ENCODE data around the gene MTMR2.

Gene MTMR2

DNA sequence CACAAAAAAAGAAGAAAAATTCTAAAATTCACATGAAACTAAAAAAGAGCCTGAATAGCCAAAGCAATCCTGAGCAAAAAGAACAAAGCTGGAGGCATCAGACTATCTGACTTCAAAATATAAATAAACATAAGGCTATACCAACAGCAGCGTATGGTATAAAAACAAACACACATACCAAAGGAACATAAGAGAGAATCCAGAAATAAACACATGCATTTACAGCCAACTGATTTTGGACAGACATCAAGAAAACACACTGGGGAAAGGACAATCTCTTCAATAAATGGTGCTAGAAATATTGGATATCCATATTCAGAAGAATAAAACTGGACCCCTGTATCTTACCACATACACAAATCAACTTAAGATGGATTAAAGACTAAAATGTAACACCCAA is 2.8 kb upstream of the MTMR2 start:
- Histone ChIP-seq H3K4me1 (ENCODE audit: insufficient read depth, insufficient read length) (no peaks in the 10 kb centered on the region), H3K9me3 (ENCODE audit: insufficient read depth, low read length) (no peaks in the 10 kb centered on the region), H3K36me3 (ENCODE audit: insufficient read depth, insufficient read length, low read length) (no peaks in the 10 kb centered on the region), H3K4me3 (ENCODE audit: insufficient read length, low read depth) (no peak overlapping the region), H3K9ac (ENCODE audit: insufficient read length, low read depth) (no peak overlapping the region), H3K27me3 (ENCODE audit: insufficient read depth, insufficient read length) (no peaks in the 10 kb centered on the region)
- DNase-seq (ENCODE audit: low read depth, low spot score): no peak
- no peak for TF ChIP-seq YY1 (IDR thresholded peaks at IDR 0.05; ENCODE audit: insufficient read depth, insufficient read length)
- TF ChIP-seq SUZ12 (IDR thresholded peaks at IDR 0.05; ENCODE audit: extremely low read depth, insufficient read depth, insufficient read length): no peak
- no peak for TF ChIP-seq ZNF274 (IDR thresholded peaks at IDR 0.05; ENCODE audit: low read depth, low read length)

- no peaks in the 10 kb centered on the region for H3K27me3 ChIP-seq (ENCODE audit: insufficient read depth, insufficient read length)
- no peaks in the 10 kb centered on the region for H3K9me3 ChIP-seq (ENCODE audit: insufficient read depth, low read length)
- TF ChIP-seq ZNF274 (IDR thresholded peaks at IDR 0.05; ENCODE audit: low read depth, low read length): no peak
- no peak for TF ChIP-seq YY1 (IDR thresholded peaks at IDR 0.05; ENCODE audit: insufficient read depth, insufficient read length)
- no peak for TF ChIP-seq SUZ12 (IDR thresholded peaks at IDR 0.05; ENCODE audit: extremely low read depth, insufficient read depth, insufficient read length)
- H3K4me3 ChIP-seq (ENCODE audit: insufficient read length, low read depth): no peak overlapping the region
- H3K9ac ChIP-seq (ENCODE audit: insufficient read length, low read depth): no peak overlapping the region
- no peaks in the 10 kb centered on the region for H3K36me3 ChIP-seq (ENCODE audit: insufficient read depth, insufficient read length, low read length)
- no peak for DNase-seq (ENCODE audit: low read depth, low spot score)
- no peaks in the 10 kb centered on the region for H3K4me1 ChIP-seq (ENCODE audit: insufficient read depth, insufficient read length)
Measured at GRCh38 chr11:95925011-95925410, 1.1 kb upstream of the MTMR2 start.

DNA sequence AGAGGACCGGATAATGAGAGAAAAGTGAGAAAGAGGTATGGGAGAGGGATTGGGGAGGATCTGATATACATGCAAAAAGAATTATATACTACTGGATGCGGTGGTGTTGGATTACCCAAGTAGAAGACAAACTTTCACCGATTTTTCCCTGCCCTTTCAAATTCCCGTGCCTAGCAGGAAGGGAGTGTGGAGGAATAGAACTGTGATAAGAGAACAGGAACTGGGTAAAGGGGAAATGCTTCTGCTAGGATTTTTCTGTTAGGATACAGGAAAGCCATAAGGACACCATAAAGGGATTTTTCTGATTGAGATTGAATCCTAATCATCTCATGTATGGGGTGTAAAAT is 480 bp upstream of the MTMR2 start:
- TF ChIP-seq SUZ12 (IDR thresholded peaks at IDR 0.05; ENCODE audit: extremely low read depth, insufficient read depth, insufficient read length) (no peak), YY1 (IDR thresholded peaks at IDR 0.05; ENCODE audit: insufficient read depth, insufficient read length) (no peak), ZNF274 (IDR thresholded peaks at IDR 0.05; ENCODE audit: low read depth, low read length) (no peak)
- peak; percentile 13 for DNase-seq (ENCODE audit: low read depth, low spot score)
- no peaks in the 10 kb centered on the region for H3K9me3 ChIP-seq (ENCODE audit: insufficient read depth, low read length)

GRCh38 chr11:95923439-95923727 is 524 bp downstream of the MTMR2 start:
- peak overlapping the region; percentile 62 for H3K4me3 ChIP-seq (ENCODE audit: insufficient read length, low read depth)
- H3K9ac ChIP-seq (ENCODE audit: insufficient read length, low read depth): peak overlapping the region; percentile 83
- DNase-seq (ENCODE audit: low read depth, low spot score): no peak
- TF ChIP-seq ZNF274 (IDR thresholded peaks at IDR 0.05; ENCODE audit: low read depth, low read length): no peak
- no peak for TF ChIP-seq YY1 (IDR thresholded peaks at IDR 0.05; ENCODE audit: insufficient read depth, insufficient read length)
- TF ChIP-seq SUZ12 (IDR thresholded peaks at IDR 0.05; ENCODE audit: extremely low read depth, insufficient read depth, insufficient read length): no peak
- no peaks in the 10 kb centered on the region for H3K36me3 ChIP-seq (ENCODE audit: insufficient read depth, insufficient read length, low read length)
- H3K4me1 ChIP-seq (ENCODE audit: insufficient read depth, insufficient read length): no peaks in the 10 kb centered on the region
- no peaks in the 10 kb centered on the region for H3K9me3 ChIP-seq (ENCODE audit: insufficient read depth, low read length)
- H3K27me3 ChIP-seq (ENCODE audit: insufficient read depth, insufficient read length): no peaks in the 10 kb centered on the region

More for the DNA sequence above, 480 bp upstream of the MTMR2 start:
- Histone ChIP-seq H3K4me1 (ENCODE audit: insufficient read depth, insufficient read length) (no peaks in the 10 kb centered on the region), H3K4me3 (ENCODE audit: insufficient read length, low read depth) (peak overlapping the region; percentile 62), H3K9ac (ENCODE audit: insufficient read length, low read depth) (peak overlapping the region; percentile 83), H3K36me3 (ENCODE audit: insufficient read depth, insufficient read length, low read length) (no peaks in the 10 kb centered on the region), H3K27me3 (ENCODE audit: insufficient read depth, insufficient read length) (no peaks in the 10 kb centered on the region)

DNA sequence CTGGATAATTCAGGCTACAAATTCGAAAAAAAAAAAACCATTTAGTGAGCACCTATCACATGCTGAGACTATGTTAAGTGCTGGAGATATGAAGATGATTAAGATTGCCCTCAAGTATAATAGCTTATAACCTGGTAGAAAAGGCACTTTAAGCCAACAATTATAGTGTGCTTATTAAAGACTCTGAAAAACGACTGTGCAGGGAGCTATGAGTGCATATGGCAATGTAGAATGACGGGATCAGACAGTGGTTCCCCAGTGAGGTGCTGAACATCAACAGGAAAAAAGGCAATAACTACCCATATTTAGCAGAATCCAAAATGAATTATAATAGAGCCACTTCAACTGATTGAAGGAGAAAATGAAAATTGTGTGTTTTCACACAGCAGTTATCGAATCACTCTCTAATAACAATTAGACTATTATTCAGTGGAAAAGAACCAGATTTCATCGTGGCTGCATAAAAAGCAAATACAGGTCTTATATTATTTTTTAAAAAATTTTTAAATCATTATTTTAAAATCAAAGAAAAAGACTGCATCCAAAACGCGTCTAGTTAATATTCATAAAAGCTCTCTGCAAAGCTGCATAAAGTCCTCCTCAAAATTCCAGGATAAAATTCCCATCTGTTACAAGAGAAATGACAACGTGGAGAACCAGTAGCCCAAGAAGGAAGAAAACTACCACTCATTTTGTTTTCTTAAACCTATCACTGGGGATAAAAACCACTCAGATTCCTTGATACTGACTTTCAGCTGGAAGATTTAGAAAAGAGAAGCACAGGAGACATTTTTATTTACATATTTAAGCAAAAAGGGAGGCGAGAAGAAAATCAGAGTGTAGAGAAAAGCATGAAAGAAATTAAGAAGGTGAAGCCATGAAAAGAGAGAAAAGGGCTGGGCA is 1.1 kb downstream of the MTMR2 start:
- Histone ChIP-seq H3K4me3 (ENCODE audit: insufficient read length, low read depth) (peak overlapping the region; percentile 62), H3K4me1 (ENCODE audit: insufficient read depth, insufficient read length) (no peaks in the 10 kb centered on the region), H3K9me3 (ENCODE audit: insufficient read depth, low read length) (no peaks in the 10 kb centered on the region), H3K27me3 (ENCODE audit: insufficient read depth, insufficient read length) (no peaks in the 10 kb centered on the region), H3K9ac (ENCODE audit: insufficient read length, low read depth) (peak overlapping the region; percentile 83), H3K36me3 (ENCODE audit: insufficient read depth, insufficient read length, low read length) (no peaks in the 10 kb centered on the region)
- no peak for DNase-seq (ENCODE audit: low read depth, low spot score)
- TF ChIP-seq YY1 (IDR thresholded peaks at IDR 0.05; ENCODE audit: insufficient read depth, insufficient read length): no peak
- TF ChIP-seq SUZ12 (IDR thresholded peaks at IDR 0.05; ENCODE audit: extremely low read depth, insufficient read depth, insufficient read length): no peak
- no peak for TF ChIP-seq ZNF274 (IDR thresholded peaks at IDR 0.05; ENCODE audit: low read depth, low read length)

- Histone ChIP-seq H3K27me3 (ENCODE audit: insufficient read depth, insufficient read length) (no peaks in the 10 kb centered on the region), H3K4me3 (ENCODE audit: insufficient read length, low read depth) (no peak overlapping the region), H3K9ac (ENCODE audit: insufficient read length, low read depth) (no peak overlapping the region), H3K4me1 (ENCODE audit: insufficient read depth, insufficient read length) (no peaks in the 10 kb centered on the region), H3K9me3 (ENCODE audit: insufficient read depth, low read length) (no peaks in the 10 kb centered on the region), H3K36me3 (ENCODE audit: insufficient read depth, insufficient read length, low read length) (no peaks in the 10 kb centered on the region)
- DNase-seq (ENCODE audit: low read depth, low spot score): no peak
- TF ChIP-seq YY1 (IDR thresholded peaks at IDR 0.05; ENCODE audit: insufficient read depth, insufficient read length) (no peak), ZNF274 (IDR thresholded peaks at IDR 0.05; ENCODE audit: low read depth, low read length) (no peak), SUZ12 (IDR thresholded peaks at IDR 0.05; ENCODE audit: extremely low read depth, insufficient read depth, insufficient read length) (no peak)
Measured at GRCh38 chr11:95922099-95922498, 1.8 kb downstream of the MTMR2 start.

DNA sequence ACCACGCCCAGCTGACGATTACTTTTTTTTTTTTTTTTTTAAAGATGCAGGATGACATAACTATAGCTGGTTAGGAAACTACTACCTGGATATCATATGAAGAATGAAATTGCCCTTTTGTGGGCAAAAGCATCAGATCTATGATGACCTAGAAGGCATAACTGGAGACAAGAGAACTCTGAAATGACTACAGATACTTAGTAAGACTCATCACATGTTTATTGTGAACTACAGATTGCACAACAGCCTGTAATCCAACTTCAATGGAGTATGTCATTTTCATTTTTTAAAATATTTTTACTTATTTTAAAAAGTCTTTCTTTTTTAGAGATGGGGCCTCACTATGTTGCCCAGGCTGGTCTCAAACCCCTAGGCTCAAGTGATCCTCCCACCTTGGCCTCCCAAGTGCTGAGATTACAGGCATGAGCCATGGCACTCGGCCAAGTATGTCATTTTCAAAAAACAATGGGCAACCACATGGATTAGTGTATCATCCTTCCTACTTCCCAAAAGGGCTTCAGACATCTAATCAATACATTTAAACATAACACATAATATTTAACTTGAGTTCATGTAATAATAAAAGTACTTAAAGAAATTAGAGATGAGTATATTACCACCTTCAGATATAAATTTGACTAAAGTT is 3.3 kb downstream of the MTMR2 start:
- H3K4me3 ChIP-seq (ENCODE audit: insufficient read length, low read depth): no peak overlapping the region
- DNase-seq (ENCODE audit: low read depth, low spot score): no peak
- no peak for TF ChIP-seq SUZ12 (IDR thresholded peaks at IDR 0.05; ENCODE audit: extremely low read depth, insufficient read depth, insufficient read length)
- TF ChIP-seq ZNF274 (IDR thresholded peaks at IDR 0.05; ENCODE audit: low read depth, low read length): no peak
- no peak for TF ChIP-seq YY1 (IDR thresholded peaks at IDR 0.05; ENCODE audit: insufficient read depth, insufficient read length)
- H3K9me3 ChIP-seq (ENCODE audit: insufficient read depth, low read length): no peaks in the 10 kb centered on the region
- H3K4me1 ChIP-seq (ENCODE audit: insufficient read depth, insufficient read length): no peaks in the 10 kb centered on the region
- no peaks in the 10 kb centered on the region for H3K36me3 ChIP-seq (ENCODE audit: insufficient read depth, insufficient read length, low read length)
- no peaks in the 10 kb centered on the region for H3K27me3 ChIP-seq (ENCODE audit: insufficient read depth, insufficient read length)
- no peak overlapping the region for H3K9ac ChIP-seq (ENCODE audit: insufficient read length, low read depth)
